Measurements from ENCODE around the gene HNRNPCL4.
"Not testable (repeated sequence)": the region's sequence is repeated elsewhere in the genome, so short reads cannot be mapped to it uniquely, and the experiment has no call there.

Gene HNRNPCL4

DNA sequence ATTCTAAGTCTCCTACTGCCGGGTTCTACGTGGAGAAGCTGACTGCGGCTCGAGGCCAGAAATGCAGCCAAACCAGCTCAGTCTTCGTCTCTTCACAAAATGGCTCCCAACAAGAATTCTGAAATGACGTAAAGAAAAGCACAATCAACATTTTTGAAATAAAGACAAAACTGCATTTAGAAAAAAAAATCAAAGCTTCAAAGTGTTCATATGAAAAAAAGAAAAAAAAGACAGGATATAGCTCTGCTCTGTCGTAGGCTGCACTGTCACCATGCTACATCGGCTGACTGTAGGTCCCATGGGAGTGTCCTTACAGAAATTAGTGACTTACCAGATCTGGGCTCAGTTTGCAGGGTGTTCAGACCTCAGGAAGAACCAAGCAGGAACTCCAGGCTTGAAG is at the start of gene HNRNPCL4:
Gene HNRNPCL4 (minus strand): TSS at position 101 of the 400 bp plus-strand sequence. CDS start 164 bp downstream, outside the sequence.
- not testable (repeated sequence) for DNase-seq (ENCODE audit: low read depth in 2 of 2)

DNA sequence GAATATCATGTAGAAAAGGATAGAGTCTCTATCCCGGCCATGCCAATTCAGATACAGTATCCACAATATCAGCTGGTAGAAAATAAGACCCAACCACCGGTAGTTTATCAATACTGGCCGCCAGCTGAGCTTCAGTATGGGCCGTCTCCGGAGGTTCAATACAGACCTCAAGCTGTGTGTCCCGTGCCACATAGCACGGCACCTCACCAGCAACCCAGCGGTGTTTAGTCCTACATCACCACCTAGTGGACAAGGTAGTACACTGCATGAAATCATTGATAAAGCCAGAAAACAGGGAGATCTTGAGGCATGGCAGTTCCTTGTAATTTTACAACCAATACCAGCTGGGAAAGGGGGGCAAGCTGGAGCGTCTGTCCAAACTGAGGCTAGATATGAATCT is 43.3 kb upstream of the HNRNPCL4 start:
- DNase-seq (ENCODE audit: low read depth in 2 of 2), result not testable (repeated sequence)

DNA sequence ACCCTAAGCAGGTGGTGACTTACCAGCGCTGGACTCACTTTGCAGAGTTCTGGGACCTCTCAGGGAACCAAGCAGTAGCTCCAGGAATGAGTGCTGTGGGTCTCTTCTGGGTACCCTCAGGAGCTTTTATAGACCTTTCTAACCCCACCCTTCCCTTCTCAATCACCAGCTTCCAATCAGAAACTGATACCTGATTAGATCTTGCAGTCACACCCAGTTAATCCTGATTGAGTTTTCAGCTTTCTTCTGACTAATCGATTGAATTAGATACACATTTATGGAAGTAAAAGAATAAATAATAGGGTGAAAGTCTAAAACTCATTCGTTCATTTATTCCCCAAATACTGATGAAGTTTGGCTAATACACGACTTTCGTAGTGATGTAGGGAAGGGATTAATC is 35.9 kb upstream of the HNRNPCL4 start, which contains the start of gene PRAMEF13:
Gene PRAMEF13 (minus strand): TSS at position 101 of the 400 bp plus-strand sequence. CDS start 1,820 bp downstream, outside the sequence.
- DNase-seq (ENCODE audit: low read depth in 2 of 2), result not testable (repeated sequence)

DNA sequence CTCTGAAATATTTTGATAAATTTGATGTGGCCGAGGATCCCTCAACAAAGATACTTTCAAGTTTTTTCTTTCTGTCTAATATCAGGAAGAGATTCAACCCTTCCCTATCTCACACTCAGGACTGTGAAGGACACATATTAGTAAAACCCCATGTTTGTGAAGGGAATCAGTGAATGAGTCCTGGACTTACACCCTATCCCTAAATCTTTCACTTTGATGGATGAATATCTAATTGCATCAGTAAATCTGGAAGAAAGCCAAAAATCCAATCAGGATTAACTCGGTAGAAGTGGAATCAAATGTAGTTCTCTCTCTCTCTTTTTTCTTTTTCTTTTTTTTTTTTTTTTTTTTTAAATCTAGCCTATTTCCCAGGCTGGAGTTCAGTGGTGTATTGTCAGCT is 6.1 kb upstream of the HNRNPCL4 start, which contains the start of gene PRAMEF9:
Gene PRAMEF9 (plus strand): TSS at position 301 of the 400 bp plus-strand sequence. CDS start 3,433 bp downstream, outside the sequence.
- DNase-seq (ENCODE audit: low read depth in 2 of 2), result not testable (repeated sequence)

DNA sequence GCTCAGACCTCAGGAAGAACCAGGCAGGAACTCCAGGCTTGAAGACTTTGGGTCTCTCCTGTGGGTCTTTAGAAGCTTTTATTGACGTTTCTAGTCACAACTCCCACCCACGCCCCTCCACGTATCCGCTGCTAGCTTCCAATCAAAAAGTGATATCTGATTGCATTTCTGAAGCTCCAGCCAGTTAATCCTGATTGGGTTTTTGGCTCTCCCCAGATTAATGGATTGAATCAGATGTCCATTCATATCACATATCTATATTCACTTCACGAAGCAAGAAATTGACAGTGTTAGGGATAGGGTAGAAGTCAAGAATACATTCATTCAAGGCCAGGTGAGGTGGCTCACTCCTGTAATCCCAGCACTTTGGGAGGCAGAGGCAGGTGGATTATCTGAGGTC is 9.5 kb downstream of the HNRNPCL4 start, which contains the start of gene PRAMEF26:
Gene PRAMEF26 (minus strand): TSS at position 101 of the 400 bp plus-strand sequence. CDS start 2,914 bp downstream, outside the sequence.
- DNase-seq (ENCODE audit: low read depth in 2 of 2), result not testable (repeated sequence)

DNA sequence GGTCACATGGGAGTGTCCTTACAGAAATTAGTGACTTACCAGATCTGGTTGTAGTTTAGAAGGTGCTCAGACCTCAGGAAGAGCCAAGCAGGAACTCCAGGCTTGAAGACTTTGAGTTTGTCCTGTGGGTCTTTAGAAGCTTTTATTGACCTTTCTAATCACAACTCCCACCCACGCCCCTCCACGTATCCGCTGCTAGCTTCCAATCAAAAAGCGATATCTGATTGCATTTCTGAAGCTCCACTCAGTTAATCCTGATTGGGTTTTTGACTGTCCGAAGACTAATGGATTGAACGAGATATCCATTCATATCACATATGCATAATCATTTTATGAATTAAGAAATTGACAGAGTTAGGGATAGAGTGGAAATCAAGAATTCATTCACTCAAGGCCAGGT is 48.7 kb downstream of the HNRNPCL4 start, which contains the start of gene HNRNPCL2:
Gene HNRNPCL2 (minus strand): TSS at position 101 of the 400 bp plus-strand sequence. CDS start 454 bp downstream, outside the sequence.
- not testable (repeated sequence) for DNase-seq (ENCODE audit: low read depth in 2 of 2)
